Activated CD4-positive, alpha-beta T cell treated with anti-CD3 and anti-CD28 coated beads, Interleukin-2, amount 50 U/mL, for 24 hours (primary cell): Measurements from ENCODE around the gene ZRANB1.

ENCODE experiments used
- DNase-seq, 2 donors: peaks; one replicate each; pipeline ENCODE4 v3.0.0-alpha.2; 2020; ENCODE audit warnings: low read depth in 1 of 2, low spot score in 1 of 2

Gene ZRANB1

DNA sequence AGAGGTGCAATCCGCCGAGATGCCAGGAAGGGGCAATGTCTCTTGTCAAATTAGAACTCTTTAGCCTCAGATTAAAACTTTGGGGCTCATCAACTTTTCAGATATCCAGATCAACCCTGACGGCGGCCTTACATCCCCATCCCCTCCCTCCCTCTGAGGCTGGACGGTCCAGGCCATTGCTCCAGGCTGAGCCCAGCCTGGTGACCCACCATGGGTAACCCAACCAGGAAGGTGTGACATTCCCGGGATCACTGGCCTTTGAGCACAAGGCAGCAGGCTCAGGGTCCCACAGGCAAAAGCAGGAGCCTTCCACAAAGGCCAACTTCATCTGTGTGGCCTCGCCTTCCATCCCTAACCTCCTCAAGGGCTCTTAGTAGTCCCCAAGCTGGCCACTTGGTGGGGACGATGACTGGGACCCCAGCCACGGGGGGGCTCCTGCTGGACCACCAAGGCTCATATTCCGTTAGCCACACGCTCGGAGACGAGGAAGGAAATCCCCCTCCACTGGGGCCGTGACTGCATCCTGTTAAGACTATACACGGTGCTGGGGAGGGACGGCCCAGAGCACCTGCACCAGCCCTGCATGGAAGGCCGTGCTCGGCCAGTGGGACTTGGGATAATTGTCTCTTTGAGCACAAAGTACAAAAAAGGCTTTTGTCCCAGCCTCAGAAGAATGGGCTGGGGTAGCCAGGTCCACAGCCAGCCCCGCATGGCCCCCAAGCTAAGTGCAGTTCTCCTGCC is 62.8 kb downstream of the ZRANB1 start:
- no peak for DNase-seq

DNA sequence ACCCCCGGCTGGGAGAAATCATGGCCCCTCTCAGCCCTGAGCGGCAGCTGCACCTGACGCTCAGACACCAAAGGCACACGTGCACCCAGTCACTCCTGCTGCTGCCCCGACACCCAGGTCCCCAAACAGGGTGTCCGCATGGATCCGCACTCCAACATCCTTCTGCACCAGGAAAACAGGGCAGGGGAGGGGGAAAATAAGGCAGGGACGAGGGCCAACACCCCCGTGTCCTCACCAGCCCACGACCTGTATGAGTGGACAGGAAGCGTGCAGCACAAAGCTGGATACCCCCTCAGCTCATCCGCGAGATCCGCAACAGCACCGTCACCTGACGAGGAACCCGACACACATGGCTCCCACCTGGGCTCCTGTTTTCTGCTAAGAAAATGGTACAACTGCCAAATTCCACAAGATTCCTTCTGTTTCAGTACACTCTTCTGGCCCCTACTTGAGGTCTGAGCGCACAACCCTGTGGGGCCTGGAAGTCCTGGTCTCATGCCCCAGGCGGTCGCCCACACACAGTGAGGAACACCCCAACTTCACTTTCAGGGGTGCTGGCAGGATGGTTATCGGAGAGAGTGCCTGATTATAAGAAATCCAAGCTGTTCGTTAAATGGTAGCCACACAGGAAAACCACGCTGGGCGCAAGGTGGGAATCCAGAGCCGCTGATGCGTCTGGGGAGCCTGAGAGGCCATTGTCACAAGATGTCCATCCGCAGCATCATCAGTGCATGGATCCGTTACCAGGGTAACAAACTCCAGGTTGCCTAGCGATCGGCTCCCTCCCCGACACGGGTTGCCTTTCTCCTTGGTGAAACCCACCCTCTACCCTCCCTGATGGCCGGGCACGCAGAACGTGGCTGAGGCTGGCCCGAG is 63.6 kb downstream of the ZRANB1 start:
- no peak for DNase-seq

DNA sequence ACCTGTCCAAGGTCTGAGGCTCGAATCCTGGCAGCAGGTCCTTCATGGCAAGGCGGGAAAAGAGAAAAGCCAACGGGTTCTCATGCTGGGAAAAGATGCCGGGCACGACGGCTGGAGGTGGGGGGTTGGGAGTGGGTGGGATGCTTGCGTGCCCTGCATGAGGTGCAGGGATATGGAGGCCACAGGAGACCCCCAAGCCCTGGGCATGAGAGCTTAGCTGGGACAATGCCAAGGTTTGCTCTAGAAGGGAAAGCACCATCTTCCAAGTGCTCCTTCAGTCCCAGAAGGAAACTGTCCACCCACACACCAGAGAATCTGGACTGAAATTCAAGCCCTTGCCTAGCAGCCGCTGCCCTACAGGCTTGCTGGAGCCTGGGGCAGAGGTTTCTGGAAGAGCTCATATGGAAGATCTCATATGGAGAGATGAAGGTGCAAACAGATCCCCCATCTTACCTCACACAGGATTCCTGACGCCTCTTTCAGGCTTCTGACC is 64.3 kb downstream of the ZRANB1 start:
- DNase-seq = no peak

DNA sequence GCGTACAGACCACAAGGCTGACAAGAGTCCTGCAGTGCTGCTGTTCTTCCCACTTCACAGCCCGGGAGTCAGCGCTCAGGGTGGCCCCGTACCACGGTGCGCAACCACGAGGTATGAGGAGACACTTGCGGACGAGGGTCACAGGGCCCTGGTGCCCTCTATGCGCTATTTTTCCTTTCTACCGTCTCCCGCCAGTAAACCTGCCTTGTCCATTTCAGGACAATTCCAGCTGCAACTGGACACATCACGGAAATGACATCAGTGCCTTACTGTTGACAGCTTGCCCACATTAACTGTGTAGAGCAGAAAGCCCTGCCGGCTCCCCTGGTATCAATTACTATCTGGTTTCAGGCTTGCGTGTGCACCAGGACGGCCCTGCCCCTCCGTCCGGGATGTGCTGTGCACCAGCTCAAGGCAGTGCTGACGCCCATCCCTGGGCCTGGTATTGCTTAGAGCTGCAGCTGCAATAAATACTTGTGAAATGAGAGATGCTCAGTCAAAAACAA is 65.1 kb downstream of the ZRANB1 start:
- DNase-seq = no peak

DNA sequence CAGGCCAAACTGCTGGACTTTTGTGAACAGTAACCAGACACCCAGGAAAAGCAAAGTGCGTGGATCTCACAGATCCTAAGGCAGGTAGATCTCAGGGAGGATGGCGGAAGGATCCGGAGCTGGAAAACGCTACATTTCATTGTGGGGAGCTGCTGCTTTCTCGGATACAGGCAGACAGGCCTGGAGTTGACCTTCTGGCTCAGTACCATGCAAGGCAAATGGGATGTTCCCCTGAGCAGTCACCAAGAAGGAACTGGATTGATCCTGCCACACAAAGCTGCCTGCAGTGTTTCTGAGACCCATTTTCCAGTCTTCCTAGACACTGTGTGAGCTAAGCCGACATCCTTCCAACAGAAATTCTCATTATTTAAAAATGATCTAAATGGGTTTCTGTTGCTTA is 65.5 kb downstream of the ZRANB1 start:
- DNase-seq = no peak

DNA sequence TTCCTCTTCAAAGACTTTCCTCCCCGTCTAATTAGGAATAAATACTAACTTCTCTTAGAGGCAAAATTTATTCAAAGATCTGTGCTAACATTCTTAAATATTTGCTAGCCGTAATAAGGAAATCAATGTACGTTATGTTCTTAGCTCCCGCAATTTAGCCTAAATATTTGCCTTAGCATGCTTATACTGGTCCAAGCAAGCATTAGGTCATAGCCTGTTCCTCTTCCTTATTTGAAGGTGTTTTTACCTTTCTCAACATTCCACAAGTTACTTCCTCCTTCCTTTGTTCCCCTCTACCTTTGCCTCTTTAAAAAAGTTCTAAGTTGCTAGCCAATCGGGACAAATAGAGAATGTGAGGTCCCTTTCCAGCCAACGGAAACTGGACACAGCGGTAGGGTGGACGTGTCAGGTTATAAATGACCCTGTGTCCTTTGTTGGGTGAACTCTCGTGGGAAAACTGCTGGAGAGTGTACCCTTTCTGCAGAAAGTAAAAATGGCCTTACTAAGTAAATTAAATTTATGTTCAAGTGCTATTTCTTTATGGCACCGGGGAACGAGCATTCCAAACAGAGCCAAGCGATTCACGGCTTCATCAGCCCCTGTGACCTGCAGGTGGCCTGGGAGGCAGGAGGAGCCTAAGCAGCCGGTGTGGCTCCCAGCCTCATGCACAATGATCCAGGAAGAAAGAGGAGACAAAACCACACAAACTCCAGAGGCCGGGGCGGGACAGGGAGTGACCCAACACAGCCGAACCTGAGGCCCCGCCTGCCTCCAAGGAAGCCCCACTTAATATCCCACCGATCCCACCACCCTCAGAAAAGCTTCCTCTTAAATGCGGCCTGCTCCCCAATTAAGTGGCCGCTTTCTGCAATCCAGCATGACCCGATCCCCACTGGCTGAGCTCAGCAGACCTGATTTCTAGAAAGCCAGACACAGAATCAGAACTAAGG is 67.0 kb downstream of the ZRANB1 start:
- no peak for DNase-seq

DNA sequence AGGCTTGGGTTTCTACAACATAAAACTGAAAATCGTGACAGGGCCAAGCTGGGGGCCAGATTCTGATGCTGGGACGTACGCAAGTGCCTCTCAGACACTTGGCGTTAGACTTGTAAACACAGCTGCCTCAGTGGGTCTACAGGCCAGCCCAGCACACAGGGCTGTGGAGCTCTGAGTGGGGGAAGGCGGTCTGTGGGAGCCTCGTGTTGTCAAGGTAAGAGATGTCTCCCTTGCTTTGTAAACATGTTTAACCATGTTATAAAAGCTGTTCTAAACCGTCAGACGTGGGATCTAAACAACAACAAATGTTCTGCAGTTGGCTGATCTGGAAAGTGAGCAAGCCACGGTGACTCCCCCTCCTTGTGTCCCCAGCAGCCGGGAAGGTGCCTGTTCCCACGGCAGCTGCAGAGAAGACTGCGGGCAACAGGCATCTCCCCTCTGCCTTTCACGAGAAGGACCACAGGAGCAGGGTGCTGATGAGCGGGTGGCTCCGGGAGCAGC is 67.8 kb downstream of the ZRANB1 start:
- DNase-seq = no peak

DNA sequence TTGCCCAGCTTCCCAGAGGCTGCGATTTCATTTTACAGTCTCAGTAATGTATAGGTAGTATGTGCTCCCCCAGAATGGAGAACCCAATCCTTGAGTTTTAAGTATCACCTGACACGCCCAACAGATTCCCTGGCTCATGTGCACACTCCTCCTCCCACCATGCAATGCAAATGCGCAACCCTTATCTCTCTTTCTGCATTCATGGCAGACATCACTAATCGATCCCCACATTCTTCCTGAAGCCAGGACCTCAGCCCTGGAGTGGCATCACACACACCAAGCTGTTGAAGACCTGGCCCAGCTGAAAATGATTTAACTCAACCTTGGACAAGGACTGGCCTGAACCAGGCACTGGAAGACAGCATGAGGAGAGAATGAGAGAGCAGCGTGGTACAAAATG is 68.4 kb downstream of the ZRANB1 start:
- no peak for DNase-seq

DNA sequence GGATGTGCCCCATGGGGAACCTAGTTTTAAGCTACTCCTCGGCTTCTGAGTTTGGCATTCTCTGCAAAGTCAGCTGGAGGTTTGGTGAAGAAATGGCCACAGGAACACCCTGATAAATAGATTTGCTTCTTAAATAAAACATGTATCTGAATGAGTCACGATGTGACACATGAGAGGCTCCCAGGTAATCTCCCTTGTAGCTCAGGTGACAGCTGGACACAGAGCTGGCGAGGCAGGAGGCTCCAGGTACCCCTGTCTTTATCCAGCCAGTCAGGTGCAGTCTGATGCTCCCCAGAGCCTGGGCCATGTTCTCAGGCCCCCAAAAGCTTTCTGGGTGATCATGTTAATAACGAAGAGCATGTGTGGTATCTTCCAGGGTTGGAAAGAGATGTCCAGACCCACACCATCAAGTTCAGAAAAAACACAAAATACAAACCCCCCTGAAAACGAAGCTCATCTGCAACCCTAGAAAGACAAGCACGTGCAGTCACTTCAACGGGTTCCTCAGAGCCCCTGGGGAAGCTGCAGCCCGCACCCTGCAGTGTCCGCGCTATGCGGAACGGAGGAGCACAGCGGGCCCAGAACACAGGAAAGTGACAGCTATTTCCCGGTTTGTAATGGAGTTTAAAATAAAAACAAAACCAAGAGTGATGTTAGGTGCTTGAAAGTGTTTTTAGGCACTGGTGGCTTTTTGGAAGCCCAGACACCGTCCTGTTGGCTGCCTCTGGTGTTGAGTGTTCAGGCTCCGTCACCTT is 69.4 kb downstream of the ZRANB1 start:
- DNase-seq = no peak

DNA sequence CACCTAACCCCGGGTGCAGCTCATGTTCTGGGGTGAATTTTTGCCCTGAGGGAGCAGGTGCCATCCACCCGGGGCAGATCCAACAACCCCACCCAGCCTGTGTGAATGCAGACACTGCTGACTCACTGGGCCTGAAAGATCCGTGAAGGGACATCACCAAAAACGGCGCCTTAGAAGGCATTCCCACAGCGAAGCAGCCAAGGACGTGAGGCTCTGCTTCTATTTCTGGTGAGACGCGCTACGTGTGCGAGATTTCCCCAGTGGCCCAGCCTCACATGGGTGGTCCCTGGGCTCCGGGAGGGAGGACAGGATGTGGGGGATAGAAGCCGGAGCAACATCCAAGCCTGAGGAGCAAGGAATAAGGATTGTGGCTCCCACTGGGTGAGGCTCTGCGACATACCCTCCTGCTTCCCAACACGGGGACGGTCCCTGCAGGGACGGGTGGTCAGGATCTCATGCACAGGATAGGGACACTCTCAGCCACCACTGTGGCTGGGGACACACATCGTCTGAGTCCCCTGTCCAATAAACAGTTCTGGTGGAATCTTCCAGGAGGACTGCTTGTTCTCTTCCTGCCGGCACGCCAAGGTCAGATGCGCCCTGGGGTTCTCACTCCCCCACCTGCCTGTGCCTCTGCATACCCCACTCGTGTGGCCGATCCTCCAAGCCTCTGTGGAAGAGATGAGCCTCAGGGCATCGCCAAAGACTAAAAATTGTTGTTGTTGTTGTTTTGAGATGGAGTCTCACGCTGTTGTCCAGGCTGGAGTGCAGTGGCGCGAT is 70.2 kb downstream of the ZRANB1 start:
- DNase-seq = no peak

DNA sequence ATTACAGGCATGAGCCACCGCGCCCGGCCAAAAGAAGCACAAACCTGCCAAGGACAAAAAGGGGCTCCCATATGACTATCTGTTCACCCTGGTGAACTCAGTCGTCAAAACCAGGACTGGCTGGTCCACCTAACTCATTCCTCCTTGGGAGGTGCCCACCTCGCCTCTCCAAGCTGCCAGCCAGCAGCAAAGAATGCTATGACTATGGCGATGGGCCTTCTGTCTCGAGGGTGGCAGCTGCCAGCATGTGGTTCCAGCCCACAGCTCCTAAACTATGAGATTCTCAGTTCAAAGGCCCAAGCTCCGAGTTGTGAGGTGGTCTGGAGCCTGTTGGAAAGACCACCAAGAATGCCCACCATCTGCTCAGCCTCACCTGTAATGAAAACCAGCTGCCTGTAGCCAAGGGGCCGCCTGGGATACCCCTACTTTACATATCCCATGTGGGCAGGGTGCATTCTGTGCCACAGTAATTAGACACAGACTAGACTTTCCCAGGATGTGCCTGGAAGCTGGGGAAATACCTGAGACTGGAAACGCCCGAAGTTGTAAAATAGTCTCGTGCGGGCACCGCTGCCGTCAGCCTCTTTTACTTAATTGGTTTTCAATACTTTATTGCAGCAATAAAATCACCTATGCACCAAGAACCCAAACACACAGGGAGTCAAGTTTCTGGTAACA is 71.1 kb downstream of the ZRANB1 start:
- no peak for DNase-seq

DNA sequence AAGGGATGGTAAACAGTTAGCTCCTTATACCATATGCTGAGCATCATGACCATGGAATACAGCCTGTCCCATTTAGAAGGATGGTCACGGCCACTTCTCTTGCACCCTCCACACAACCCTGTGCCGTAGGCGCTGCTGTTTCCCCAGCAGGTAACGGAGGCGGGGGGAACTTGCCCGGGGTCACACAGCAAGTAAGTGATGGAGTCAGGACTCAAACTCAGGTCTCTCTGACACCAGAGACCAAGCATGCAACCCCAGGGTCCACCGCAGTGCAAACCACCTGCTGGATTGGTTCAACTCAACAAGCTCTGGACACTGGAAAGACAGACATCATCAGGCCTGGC is 71.6 kb downstream of the ZRANB1 start:
- no peak for DNase-seq

DNA sequence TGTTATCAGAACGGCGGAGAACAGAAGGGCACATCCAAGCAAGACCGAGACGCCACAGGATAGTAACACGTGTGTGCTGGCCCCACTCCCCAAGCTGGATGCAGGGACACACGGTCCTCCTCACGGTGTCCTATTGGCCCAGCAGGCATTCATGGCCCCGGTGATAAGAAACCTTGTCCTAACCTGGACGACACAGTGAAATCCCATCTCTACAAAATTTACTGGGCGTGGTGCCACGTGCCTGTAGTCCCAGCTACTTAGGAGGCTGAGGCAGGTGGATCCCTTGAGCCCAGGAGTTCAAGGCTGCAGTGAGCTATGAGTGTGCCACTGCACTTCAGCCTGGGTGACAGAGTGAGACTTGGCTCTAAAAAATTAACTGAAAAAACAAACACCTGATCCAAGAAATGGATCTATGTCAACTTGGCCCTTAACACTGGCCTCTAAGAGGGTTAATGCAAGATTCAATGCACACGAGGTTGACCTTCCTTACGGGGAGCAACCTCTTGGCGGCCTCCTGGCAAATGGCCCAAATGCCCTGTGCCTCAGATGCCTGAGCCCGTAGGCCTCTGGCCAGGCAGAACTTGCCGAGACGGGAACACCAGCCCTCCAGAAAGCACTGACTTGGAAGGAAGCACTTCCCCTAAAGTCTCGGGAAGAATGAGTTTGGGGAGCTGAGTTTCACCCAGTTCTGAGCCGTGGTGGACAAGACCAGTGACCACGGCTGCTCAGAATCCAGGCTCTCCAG is 72.3 kb downstream of the ZRANB1 start:
- DNase-seq = no peak

DNA sequence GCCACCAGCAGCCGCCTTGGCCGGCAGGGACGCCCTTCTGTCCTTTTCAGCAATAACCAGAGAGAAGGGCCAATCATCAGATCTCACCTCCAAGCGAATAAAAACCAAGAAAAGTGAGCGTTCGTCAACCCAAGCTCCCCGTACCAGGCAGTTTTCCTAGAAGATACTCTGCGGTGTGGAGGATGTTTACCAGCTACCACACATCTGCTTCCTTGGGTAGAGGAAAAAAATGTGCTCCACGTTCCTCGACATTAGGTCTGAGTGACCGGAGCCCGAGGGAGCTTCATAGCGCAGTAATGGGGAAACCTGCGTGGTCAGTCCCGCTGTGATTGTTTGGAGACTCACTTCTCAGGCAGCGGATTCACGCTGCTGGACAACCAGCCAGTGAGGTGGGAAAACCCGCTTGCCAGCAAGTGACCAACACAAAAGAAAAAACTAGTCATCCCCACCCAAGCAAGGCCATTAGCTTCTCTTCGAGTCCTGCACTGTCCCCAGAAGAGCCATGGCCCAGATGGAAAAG is 73.0 kb downstream of the ZRANB1 start:
- DNase-seq = no peak

DNA sequence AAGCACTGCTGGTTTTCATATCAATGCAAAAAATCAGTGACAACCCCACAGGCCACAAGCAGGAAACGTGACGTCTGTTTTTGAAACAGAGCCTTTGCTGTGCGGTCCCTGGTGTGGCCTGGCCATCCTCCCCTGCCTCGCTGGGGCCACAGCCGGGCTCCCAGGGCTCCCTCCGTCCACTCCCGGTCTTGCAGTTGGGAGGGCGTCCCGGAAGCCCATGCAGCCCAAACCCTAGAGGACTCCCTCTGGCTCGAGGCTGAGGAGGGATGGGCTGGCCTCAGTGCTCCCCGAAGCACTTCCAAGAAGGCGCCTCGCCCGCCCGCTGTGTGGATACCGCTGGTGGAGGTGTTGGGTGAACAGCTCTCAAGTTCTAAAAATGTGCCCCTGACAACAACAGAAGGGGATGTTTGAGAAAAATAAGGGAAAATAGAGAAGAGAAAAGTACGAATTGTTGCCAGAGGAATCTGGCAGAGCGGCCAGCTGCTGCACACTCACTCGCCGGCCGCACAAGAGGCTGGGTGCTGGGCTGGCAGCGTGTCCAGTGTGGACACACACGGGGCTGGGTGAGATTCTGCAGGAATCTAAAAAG is 73.5 kb downstream of the ZRANB1 start:
- DNase-seq = no peak

DNA sequence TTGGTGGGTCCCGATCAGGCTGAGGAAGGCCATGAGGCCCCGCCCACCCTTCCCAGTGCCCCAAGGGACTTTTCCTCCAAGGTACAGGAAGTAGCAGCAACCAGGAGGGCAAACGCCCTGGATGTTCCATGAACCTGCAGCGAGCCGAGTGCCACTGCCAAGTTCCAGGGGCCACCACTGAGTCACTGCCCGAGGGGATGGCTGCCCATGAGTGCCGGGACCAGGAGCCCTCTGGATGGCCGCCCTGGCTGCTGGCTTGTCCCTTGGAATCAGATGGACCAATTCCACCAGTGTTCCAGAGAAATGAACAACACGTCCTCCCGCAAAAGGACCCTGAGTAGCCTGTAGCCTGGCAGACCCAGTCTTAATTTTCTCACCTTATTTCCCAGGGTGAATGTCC is 74.2 kb downstream of the ZRANB1 start:
- no peak for DNase-seq

DNA sequence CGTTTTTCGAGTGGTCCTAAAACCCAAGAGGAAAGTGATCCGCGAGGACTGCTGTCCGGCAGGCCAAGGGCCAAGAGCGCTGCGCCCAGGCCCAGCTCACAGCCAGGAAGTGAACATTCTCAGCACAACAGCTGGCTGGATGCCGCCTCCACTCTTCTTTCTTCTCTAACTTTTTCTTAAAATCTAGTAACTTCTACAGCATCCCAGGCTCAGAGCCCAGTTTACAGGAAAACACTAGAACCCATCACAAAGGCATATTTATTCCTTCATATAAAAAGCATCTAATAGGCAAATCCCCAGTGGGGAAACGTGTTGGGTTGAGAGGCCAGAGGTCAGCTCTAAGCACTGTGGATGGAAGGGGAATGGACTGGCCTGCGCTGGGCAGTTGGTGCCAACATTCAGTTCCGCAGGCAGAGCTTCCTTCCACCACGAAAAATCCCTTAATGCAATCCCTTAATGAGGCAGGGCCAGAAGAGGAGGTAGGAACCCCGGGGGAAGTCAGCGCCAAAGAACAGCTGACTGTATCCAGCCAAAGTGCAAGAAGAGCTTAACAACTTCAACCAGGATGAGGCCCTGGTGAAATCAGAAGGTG is 74.8 kb downstream of the ZRANB1 start:
- no peak for DNase-seq
